NCI-H748 (cell line): ENCODE measurements around the gene OR8H1.

Experiments
- DNase-seq: peaks from one replicate; lab custom pipeline; 2025; ENCODE audit not compliant: unreplicated experiment; lab: John Stamatoyannopoulos, UW

Gene OR8H1, protein sequence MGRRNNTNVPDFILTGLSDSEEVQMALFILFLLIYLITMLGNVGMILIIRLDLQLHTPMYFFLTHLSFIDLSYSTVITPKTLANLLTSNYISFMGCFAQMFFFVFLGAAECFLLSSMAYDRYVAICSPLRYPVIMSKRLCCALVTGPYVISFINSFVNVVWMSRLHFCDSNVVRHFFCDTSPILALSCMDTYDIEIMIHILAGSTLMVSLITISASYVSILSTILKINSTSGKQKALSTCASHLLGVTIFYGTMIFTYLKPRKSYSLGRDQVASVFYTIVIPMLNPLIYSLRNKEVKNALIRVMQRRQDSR

GRCh38 chr11:56292154-56292553 is at the start of gene OR8H1:
Gene OR8H1, minus strand, starts transcription at chr11:56292254. Its CDS starts 1,192 bp downstream, at chr11:56291062.
- DNase-seq, result no peak

- DNase-seq, result no peak
Observed at GRCh38 chr11:56340289-56340688, 48.2 kb upstream of the OR8H1 start.

DNA sequence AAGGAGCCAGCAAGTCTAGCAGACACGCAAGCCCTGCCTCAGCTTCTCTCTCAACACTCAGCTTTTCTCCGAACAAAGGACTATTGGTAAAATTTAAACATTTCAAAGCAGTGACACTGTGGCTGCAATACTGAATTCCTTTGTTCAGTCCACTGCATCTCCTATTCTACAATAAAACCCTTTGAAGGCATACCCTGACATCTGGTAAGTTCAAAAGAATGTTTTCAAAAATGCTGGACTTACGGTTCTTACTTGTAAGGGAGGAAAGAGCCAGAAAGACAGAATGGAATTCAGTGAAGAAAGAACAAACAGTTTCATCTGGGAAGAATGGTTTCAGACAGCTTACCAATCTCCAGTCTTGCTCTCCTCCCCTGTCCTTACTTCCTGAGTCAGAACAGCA is 41.1 kb upstream of the OR8H1 start:
- DNase-seq, result no peak

- no peak for DNase-seq
Observed at GRCh38 chr11:56331861-56332491, 39.9 kb upstream of the OR8H1 start.

- no peak for DNase-seq
Observed at GRCh38 chr11:56314844-56315243, 22.8 kb upstream of the OR8H1 start, which contains the start of gene OR8K3. Gene OR8K3, plus strand, starts transcription at chr11:56315144. Its CDS starts 3,163 bp downstream, at chr11:56318307.

- DNase-seq, result no peak
Observed at GRCh38 chr11:56307836-56308235, 15.8 kb upstream of the OR8H1 start.

DNA sequence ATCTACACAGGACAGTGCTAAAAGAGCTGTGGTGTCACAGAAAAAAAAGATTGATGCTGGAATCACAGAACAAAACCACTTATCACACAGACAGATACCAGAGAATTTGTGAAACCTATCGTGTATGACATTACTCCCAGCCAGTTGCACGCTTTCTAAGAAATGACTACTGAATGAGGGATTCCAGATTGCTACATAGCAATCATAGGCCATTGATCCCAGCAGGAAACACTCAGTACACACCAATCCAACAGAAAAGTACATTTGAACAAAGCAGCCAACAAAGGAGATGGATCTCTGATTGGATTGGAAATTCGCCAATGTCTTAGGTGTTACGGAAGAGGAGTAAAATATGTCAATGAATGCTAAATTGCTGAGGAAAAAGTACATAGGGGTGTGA is 4.8 kb upstream of the OR8H1 start:
- peak; percentile 78 for DNase-seq

DNA sequence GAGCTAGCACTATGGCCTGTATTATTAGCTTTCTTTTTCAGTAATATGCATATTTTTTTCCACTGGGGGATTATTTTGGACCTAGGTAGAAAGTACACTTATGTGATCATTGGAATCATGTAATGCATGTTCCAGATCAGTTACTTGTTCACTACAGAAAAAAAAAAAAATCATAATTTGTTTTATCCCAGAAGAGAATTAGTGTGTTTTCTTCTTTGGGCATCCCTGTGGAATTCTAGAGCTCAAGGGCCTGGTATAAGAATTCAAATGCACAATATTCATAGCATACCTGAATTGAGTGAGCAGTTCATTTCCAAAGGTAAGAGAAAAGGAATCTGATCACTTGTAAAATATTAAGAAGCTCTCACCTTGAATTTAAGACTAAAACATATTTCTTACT is 18.2 kb downstream of the OR8H1 start, which contains the start of gene OR5T1:
OR5T1 (plus strand) TSS at position 301 of the 400 bp plus-strand sequence. CDS start 1,485 bp downstream, outside the sequence.
- no peak for DNase-seq

DNA sequence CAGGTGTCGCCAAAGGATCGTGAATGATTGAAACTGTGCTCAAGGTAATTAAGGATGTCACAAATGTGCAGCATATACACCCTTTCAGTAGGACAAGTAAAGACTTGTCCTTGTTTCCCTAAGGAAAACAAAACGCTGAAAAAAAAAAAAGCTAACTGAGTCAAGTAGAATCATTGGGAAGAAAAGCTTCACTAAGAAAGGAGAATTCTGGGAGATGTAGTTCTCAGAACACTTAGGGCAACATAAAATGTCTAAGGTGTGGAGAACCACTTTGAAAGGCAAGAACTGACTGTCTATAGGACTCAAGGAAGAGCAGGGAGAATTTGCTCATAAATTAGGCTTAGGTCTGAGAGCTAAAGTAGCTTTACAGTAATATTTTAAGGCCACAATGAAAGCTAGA is 21.0 kb downstream of the OR8H1 start:
- DNase-seq, result peak; percentile 85

DNA sequence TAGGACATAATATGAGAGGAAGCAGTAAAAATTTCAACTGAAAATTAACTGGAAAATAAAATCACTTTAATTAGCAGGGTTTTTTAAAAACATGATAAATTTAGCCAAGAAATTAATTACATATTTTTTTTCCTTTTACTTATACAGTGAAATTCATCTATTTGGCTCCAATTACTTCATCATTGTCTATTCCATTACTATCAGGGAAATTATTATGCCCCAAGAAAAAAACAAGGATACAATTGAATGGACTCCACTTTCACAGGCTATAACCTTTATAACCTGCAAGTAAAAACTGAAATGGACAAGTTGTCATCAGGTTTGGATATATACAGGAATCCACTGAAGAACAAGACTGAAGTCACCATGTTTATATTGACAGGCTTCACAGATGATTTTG is 40.1 kb downstream of the OR8H1 start, which contains the start of gene OR5T3:
OR5T3 (plus strand) TSS at position 301 of the 400 bp plus-strand sequence; CDS start at position 301, 0 bp downstream.
- no peak for DNase-seq
